H1 (cell line): ENCODE measurements around the gene ARHGAP27. TPM values are rescaled to one million over a fixed set of nuclear protein-coding genes. Genes with fewer than 3 reads are reported as not detected.

Experiments used
- CTCF ChIA-PET: fragments of 300-600 bp; sonication (Branson Sonifier 250); formaldehyde crosslinking; loops from one replicate; lab custom pipeline; 2021; ENCODE audit not compliant: partially characterized antibody; lab: Charles Lee
- POLR2A ChIA-PET: fragments of 300-600 bp; sonication (Branson Sonifier 250); formaldehyde crosslinking; loops from one replicate; lab custom pipeline; 2021; ENCODE audit warnings: inconsistent platforms; ENCODE audit not compliant: partially characterized antibody; lab: Charles Lee
- DNase-seq, 2 experiments: peaks; one replicate each; pipeline versions ENCODE4 v3.0.0 to v3.0.0-alpha.2; 2010 to 2022; ENCODE audit warnings: low spot score in 2 of 2, low read depth in 1 of 2, mixed read lengths in 1 of 2
- FAIRE-seq: peaks from 2 replicates; lab custom pipeline; 2011; peaks lifted over from hg19 to GRCh38; lab: Jason Lieb, UNC
- H2AFZ ChIP-seq: 2 replicates; pipeline ENCODE4 v1.8.1; 2012; ENCODE audit warnings: low read length, inconsistent platforms
- H2AK5ac ChIP-seq: 2 replicates; pipeline ENCODE4 v1.6.1; 2013; ENCODE audit warnings: low read depth, low read length
- H2BK120ac ChIP-seq: replicated peaks from 2 replicates; pipeline ENCODE3; 2013; ENCODE audit warnings: low read depth, low read length, inconsistent platforms
- H2BK12ac ChIP-seq: 2 replicates; pipeline ENCODE4 v1.6.1; 2013; ENCODE audit warnings: low read depth, low read length
- H2BK15ac ChIP-seq: 2 replicates; pipeline ENCODE4 v1.6.1; 2013; ENCODE audit warnings: low read length
- H2BK20ac ChIP-seq: 2 replicates; pipeline ENCODE4 v1.6.1; 2013; ENCODE audit warnings: low read length
- H2BK5ac ChIP-seq: 2 replicates; pipeline ENCODE4 v1.6.1; 2013; ENCODE audit warnings: low read depth, low read length
- H3K14ac ChIP-seq: 2 replicates; pipeline ENCODE4 v1.6.1; 2013; ENCODE audit warnings: inconsistent platforms; ENCODE audit not compliant: insufficient read length
- H3K18ac ChIP-seq: 2 replicates; pipeline ENCODE4 v1.6.1; 2013; ENCODE audit warnings: low read length; ENCODE audit errors: extremely low read depth
- H3K23ac ChIP-seq: 2 replicates; pipeline ENCODE4 v1.6.1; 2013; ENCODE audit warnings: inconsistent platforms; ENCODE audit not compliant: insufficient read length
- H3K23me2 ChIP-seq: 2 replicates; pipeline ENCODE4 v1.6.1; 2013; ENCODE audit warnings: low read depth, low read length
- H3K27ac ChIP-seq: 2 replicates; pipeline ENCODE4 v1.6.1; 2011; ENCODE audit warnings: low read depth, low read length, inconsistent platforms
- H3K27me3 ChIP-seq, 4 experiments: replicated peaks in 1 of 4; 1 replicate in 1 of 4; 2 replicates in 3 of 4; pipeline versions ENCODE4 v1.6.1 to v1.8.1; 2011 to 2013; ENCODE audit warnings: low read length in 3 of 4, mild to moderate bottlenecking in 3 of 4, inconsistent platforms in 2 of 4, mixed read lengths in 2 of 4, moderate library complexity in 1 of 4; ENCODE audit not compliant: control insufficient read depth in 3 of 4, insufficient read depth in 3 of 4; ENCODE audit errors: extremely low read depth in 1 of 4
- H3K36me3 ChIP-seq, 4 experiments: 2 replicates each; pipeline versions ENCODE4 v1.6.1 to v1.8.1; 2011 to 2013; ENCODE audit warnings: mild to moderate bottlenecking in 4 of 4, low read length in 3 of 4, moderate library complexity in 2 of 4, control low read depth in 1 of 4, inconsistent platforms in 1 of 4; ENCODE audit not compliant: insufficient read depth in 4 of 4, control insufficient read depth in 2 of 4
- H3K4ac ChIP-seq: replicated peaks from 2 replicates; pipeline ENCODE3; 2013; ENCODE audit warnings: low read length, low read depth, mixed read lengths, inconsistent platforms; ENCODE audit not compliant: insufficient read length
- H3K4me1 ChIP-seq, 4 experiments: replicated peaks in 1 of 4; 1 replicate in 1 of 4; 2 replicates in 3 of 4; pipeline versions ENCODE4 v1.6.1 to v1.8.1; 2011 to 2013; ENCODE audit warnings: low read length in 3 of 4, inconsistent platforms in 2 of 4, mixed read lengths in 1 of 4; ENCODE audit not compliant: insufficient read depth in 4 of 4, control insufficient read depth in 3 of 4
- H3K4me2 ChIP-seq, 2 experiments: 2 replicates each; pipeline versions ENCODE4 v1.6.1 to v1.8.1; 2011 to 2013; ENCODE audit warnings: low read depth in 2 of 2, low read length in 2 of 2, control low read depth in 1 of 2, inconsistent platforms in 1 of 2, mild to moderate bottlenecking in 1 of 2; ENCODE audit not compliant: insufficient read depth in 1 of 2
- H3K4me3 ChIP-seq, 4 experiments: fragments of 200-600, 300-600 bp in 1 of 4; sonication (generic), shearing (Covaris generic), sonication (Bioruptor Twin) in 1 of 4; 2 replicates each; pipeline versions ENCODE4 v1.5.1 to v1.8.1; 2011 to 2016; ENCODE audit warnings: low read length in 4 of 4, low read depth in 3 of 4, control low read depth in 2 of 4, inconsistent platforms in 2 of 4, mild to moderate bottlenecking in 2 of 4, mixed read lengths in 1 of 4, moderate library complexity in 1 of 4; ENCODE audit not compliant: insufficient read depth in 2 of 4; ENCODE audit errors: extremely low read depth in 1 of 4
- H3K56ac ChIP-seq: replicated peaks from 2 replicates; pipeline ENCODE3; 2013; ENCODE audit warnings: low read depth, mild to moderate bottlenecking, mixed read lengths, low read length, inconsistent platforms; ENCODE audit not compliant: insufficient read length
- H3K79me1 ChIP-seq: 2 replicates; pipeline ENCODE4 v1.6.1; 2013; ENCODE audit warnings: low read depth, low read length, control low read depth
- H3K79me2 ChIP-seq, 2 experiments: 2 replicates each; pipeline versions ENCODE4 v1.6.1 to v1.8.1; 2012 to 2013; ENCODE audit warnings: low read length in 2 of 2, mild to moderate bottlenecking in 2 of 2, inconsistent platforms in 1 of 2; ENCODE audit not compliant: insufficient read depth in 2 of 2, control insufficient read depth in 1 of 2
- H3K9ac ChIP-seq, 4 experiments: replicated peaks in 1 of 4; 1 replicate in 1 of 4; 2 replicates in 3 of 4; pipeline versions ENCODE4 v1.6.1 to v1.8.1; 2011 to 2013; ENCODE audit warnings: low read depth in 3 of 4, low read length in 3 of 4, control low read depth in 2 of 4, mild to moderate bottlenecking in 2 of 4, moderate library complexity in 2 of 4, inconsistent platforms in 1 of 4; ENCODE audit errors: extremely low read depth in 1 of 4
- H3K9me3 ChIP-seq, 2 experiments: 2 replicates each; pipeline versions ENCODE4 v1.6.1 to v1.8.1; 2012 to 2013; ENCODE audit warnings: mild to moderate bottlenecking in 2 of 2, moderate library complexity in 2 of 2, control low read depth in 1 of 2, inconsistent platforms in 1 of 2, low read depth in 1 of 2, low read length in 1 of 2, mixed read lengths in 1 of 2; ENCODE audit not compliant: insufficient read depth in 2 of 2
- H4K20me1 ChIP-seq, 2 experiments: replicated peaks in 1 of 2; 2 replicates each; pipeline versions ENCODE3 to v1.8.1; 2011 to 2013; ENCODE audit warnings: inconsistent platforms in 2 of 2, low read length in 2 of 2, mild to moderate bottlenecking in 1 of 2; ENCODE audit not compliant: insufficient read depth in 2 of 2, control insufficient read depth in 1 of 2
- H4K5ac ChIP-seq: 2 replicates; pipeline ENCODE4 v1.6.1; 2013; ENCODE audit warnings: low read length, low read depth, mixed read lengths, inconsistent platforms; ENCODE audit not compliant: insufficient read length
- H4K8ac ChIP-seq: 2 replicates; pipeline ENCODE4 v1.8.0; 2013; ENCODE audit warnings: mild to moderate bottlenecking, moderate library complexity, low read length, inconsistent platforms; ENCODE audit not compliant: insufficient read depth; ENCODE audit errors: extremely low read depth
- H4K91ac ChIP-seq: replicated peaks from 2 replicates; pipeline ENCODE3; 2013; ENCODE audit warnings: low read length, mixed read lengths, inconsistent platforms; ENCODE audit not compliant: insufficient read length
- BACH1 ChIP-seq: IDR thresholded peaks from 2 replicates; pipeline ENCODE4 v1.6.1; 2012; ENCODE audit warnings: low read length, improper control_type of control experiment
- BRCA1 ChIP-seq: IDR thresholded peaks from 2 replicates; pipeline ENCODE4 v1.6.1; 2012; ENCODE audit warnings: low read depth, low read length, improper control_type of control experiment
- CBX8 ChIP-seq: fragments of 300-800, 300-1000 bp; sonication (generic); IDR thresholded peaks from 2 replicates; pipeline ENCODE4 v1.7.1; 2016; ENCODE audit warnings: low read depth, low read length, borderline replicate concordance
- POLR2AphosphoS5 ChIP-seq: IDR thresholded peaks from 2 replicates; pipeline ENCODE4 v1.6.1; 2011; ENCODE audit warnings: low read depth, low read length
- RAD21 ChIP-seq, 2 experiments: IDR thresholded peaks in 1 of 2; conservative IDR thresholded peaks in 1 of 2; 2 replicates each; pipeline ENCODE4 v1.6.1; 2011; ENCODE audit warnings: low read depth in 2 of 2, low read length in 2 of 2, improper control_type of control experiment in 1 of 2, inconsistent platforms in 1 of 2, mild to moderate bottlenecking in 1 of 2, moderate library complexity in 1 of 2
- RNF2 ChIP-seq: fragments of 200-900, 300-1000 bp; sonication (generic); IDR thresholded peaks from 2 replicates; pipeline ENCODE4 v1.7.1; 2016; ENCODE audit warnings: borderline replicate concordance, low read depth, mild to moderate bottlenecking, antibody characterized with exemption, low read length; ENCODE audit not compliant: poor library complexity, severe bottlenecking; ENCODE audit errors: missing control alignments
- RXRA ChIP-seq: IDR thresholded peaks from 2 replicates; pipeline ENCODE4 v1.6.1; 2011; ENCODE audit warnings: low read depth, mild to moderate bottlenecking, low read length, moderate library complexity; ENCODE audit not compliant: insufficient read depth
- SP4 ChIP-seq: IDR thresholded peaks from 2 replicates; pipeline ENCODE4 v1.6.1; 2012; ENCODE audit warnings: low read length, inconsistent platforms
- TAF7 ChIP-seq: optimal IDR thresholded peaks from 2 replicates; pipeline ENCODE3; 2011; ENCODE audit warnings: low read depth, mild to moderate bottlenecking, inconsistent platforms, low read length, moderate library complexity, borderline replicate concordance
- YY1 ChIP-seq: IDR thresholded peaks from 2 replicates; pipeline ENCODE4 v1.6.1; 2011; ENCODE audit warnings: low read depth, mild to moderate bottlenecking, low read length
- WGBS, 2 experiments: shearing (Covaris generic) in 1 of 2; methylation state at CpG; one replicate each; pipeline versions ENCODE4 v1.1.6 to v1.1.7; 2013 to 2015; ENCODE audit warnings: low lambda C conversion rate in 2 of 2, mixed read lengths in 2 of 2, inconsistent platforms in 1 of 2, low coverage in 1 of 2, missing lambda C conversion rate in 1 of 2; ENCODE audit not compliant: insufficient replicate concordance in 2 of 2, insufficient coverage in 1 of 2, insufficient read length in 1 of 2; ENCODE audit errors: extremely low coverage in 1 of 2, missing lambda C conversion rate in 1 of 2; 5-methylcytosine and 5-hydroxymethylcytosine counted together
- polyA plus RNA-seq, 7 experiments: library from polyadenylated mRNA; depleted of rRNA in 3 of 7; stranded (reverse) in 5 of 7; unstranded in 2 of 7; fragments of >200 nt in 5 of 7; fragments of 200-250 nt in 2 of 7; gene quantifications; 1 replicate in 5 of 7; 2 replicates in 1 of 7; 4 replicates in 1 of 7; pipeline versions ENCODE4 v1.2.1 to v1.2.3, GENCODE V29; 2011 to 2013; ENCODE audit warnings: missing spikeins in 2 of 7, mixed read lengths in 2 of 7
- total RNA-seq: library from RNA; stranded (reverse); fragmentation: NEBNext Ultra II Directional; extraction: Animal tissue kit (Norgen Biotek cat#: 25700); gene quantifications from 2 replicates; pipeline ENCODE4 v1.2.1, GENCODE V29; 2021
- TF ChIP-seq, protein P1 (sequence below): IDR thresholded peaks from 2 replicates; pipeline ENCODE4 v1.6.1; 2011; ENCODE audit warnings: low read length, improper control_type of control experiment
- TF ChIP-seq, protein P2 (sequence below): IDR thresholded peaks from 2 replicates; pipeline ENCODE4 v1.6.1; 2012; ENCODE audit warnings: inconsistent platforms

Gene ARHGAP27
- total and polyA plus RNA-seq, 2 of the 8 experiments (the other 6 are each of a cell fraction or from before 2014, with no cell fraction given), result 11.6 to 13.1 TPM

DNA sequence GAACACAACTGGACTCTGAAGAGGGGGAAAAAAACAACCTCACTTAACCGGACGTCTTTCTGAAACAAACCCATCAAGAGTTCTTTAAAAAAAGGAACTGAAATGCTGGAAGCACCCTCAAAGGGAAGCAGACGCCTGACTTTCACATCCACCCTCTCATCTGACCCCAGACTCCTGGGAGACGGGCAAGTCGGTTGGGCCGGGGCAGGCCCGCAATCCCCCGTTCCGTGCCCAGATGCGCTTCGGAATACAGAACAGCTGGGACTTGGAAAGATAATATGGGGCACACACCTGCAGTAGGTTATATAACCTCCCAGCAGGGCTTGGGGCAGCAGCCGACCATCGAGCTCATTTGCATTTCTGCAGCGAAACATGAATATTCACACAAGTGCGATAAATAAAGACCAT, 3.7 kb downstream of the ARHGAP27 start:
- H3K4me2 ChIP-seq, result peak overlapping the region; percentile 77 to 90
- TF ChIP-seq TAF7 (no peak), RNF2 (no peak), BACH1 (no peak), CBX8 (no peak), RXRA (no peak), BRCA1 (no peak), RAD21 (IDR thresholded peaks at IDR 0.05 in 1 of 2, conservative IDR thresholded peaks at IDR 0.05 in 1 of 2; ENCODE audit: low read depth in 2 of 2, low read length in 2 of 2) (no peak), SP4 (no peak), POLR2AphosphoS5 (no peak), YY1 (no peak)
- TF ChIP-seq, protein P1, sequence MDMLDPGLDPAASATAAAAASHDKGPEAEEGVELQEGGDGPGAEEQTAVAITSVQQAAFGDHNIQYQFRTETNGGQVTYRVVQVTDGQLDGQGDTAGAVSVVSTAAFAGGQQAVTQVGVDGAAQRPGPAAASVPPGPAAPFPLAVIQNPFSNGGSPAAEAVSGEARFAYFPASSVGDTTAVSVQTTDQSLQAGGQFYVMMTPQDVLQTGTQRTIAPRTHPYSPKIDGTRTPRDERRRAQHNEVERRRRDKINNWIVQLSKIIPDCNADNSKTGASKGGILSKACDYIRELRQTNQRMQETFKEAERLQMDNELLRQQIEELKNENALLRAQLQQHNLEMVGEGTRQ, result no peak
- TF ChIP-seq, protein P2, sequence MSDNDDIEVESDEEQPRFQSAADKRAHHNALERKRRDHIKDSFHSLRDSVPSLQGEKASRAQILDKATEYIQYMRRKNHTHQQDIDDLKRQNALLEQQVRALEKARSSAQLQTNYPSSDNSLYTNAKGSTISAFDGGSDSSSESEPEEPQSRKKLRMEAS, result no peak

More for the DNA sequence above, 3.7 kb downstream of the ARHGAP27 start:
- Histone ChIP-seq H3K9ac (no peak overlapping the region), H2BK120ac (no peak overlapping the region), H2AK5ac (no peak overlapping the region), H3K9me3 (no peaks in the 10 kb centered on the region), H4K91ac (no peak overlapping the region), H3K18ac (no peak overlapping the region), H3K23me2 (peaks cover 28% of the 10 kb centered on the region), H3K4me3 (peak overlapping the region; percentile 22 to 65 (median 32); a peak in 6 of 8 replicates), H2BK15ac (no peak overlapping the region), H4K20me1 (no peaks in the 10 kb centered on the region), H3K79me1 (no peaks in the 10 kb centered on the region), H3K27me3 (peaks cover 21 to 51% (median 44%) of the 10 kb centered on the region in 4 experiments), H3K27ac (no peak overlapping the region), H2BK12ac (0 out of 2 replicates have a peak overlapping the region, but pooled peaks have one; percentile 60), H2BK20ac (no peak overlapping the region), H3K14ac (no peak overlapping the region), H3K4ac (no peak overlapping the region), H3K56ac (no peak overlapping the region), H3K4me1 (peaks cover 6 to 32% (median 21%) of the 10 kb centered on the region in 4 experiments), H3K23ac (no peak overlapping the region), H4K8ac (no peak overlapping the region), H3K36me3 (peaks cover 0 to 4% (median 0%) of the 10 kb centered on the region in 4 experiments; a peak in 1 of 8 replicates), H2BK5ac (no peak overlapping the region), H3K79me2 (peaks cover 0 to 3% of the 10 kb centered on the region in 2 experiments; a peak in 1 of 4 replicates), H2AFZ (no peak overlapping the region), H4K5ac (no peak overlapping the region)
- ChIA-PET CTCF (interaction anchor here (0.8 to 12.6 kb wide), 13 partner anchors 12 to 280 kb away, joined by 3 to 331 read pairs (median 5); partner anchors contain the start of gene PLEKHM1), POLR2A (interaction anchor here (1.0 to 1.9 kb wide), 8 partner anchors 10 to 210 kb away, joined by 3 to 6 read pairs (median 3); no protein-coding TSS in a partner anchor)
- WGBS, 2 experiments, result 8% methylated on average over 15 of the region's 15 CpGs; no CpG with 5 or more reads in 1 of the 2 experiments
- DNase-seq (no peak), FAIRE-seq (peak; percentile 28)
